NCI-H146 treated with DMSO at 0.1 percent for 48 hours (cell line): ENCODE measurements around the gene RIOK3.
"Not testable (repeated sequence)": the region's sequence is repeated elsewhere in the genome, so short reads cannot be mapped to it uniquely, and the experiment has no call there.

Experiments used
- DNase-seq: peaks from one replicate; lab custom pipeline; 2025; ENCODE audit not compliant: unreplicated experiment; lab: John Stamatoyannopoulos, UW

Gene RIOK3

DNA sequence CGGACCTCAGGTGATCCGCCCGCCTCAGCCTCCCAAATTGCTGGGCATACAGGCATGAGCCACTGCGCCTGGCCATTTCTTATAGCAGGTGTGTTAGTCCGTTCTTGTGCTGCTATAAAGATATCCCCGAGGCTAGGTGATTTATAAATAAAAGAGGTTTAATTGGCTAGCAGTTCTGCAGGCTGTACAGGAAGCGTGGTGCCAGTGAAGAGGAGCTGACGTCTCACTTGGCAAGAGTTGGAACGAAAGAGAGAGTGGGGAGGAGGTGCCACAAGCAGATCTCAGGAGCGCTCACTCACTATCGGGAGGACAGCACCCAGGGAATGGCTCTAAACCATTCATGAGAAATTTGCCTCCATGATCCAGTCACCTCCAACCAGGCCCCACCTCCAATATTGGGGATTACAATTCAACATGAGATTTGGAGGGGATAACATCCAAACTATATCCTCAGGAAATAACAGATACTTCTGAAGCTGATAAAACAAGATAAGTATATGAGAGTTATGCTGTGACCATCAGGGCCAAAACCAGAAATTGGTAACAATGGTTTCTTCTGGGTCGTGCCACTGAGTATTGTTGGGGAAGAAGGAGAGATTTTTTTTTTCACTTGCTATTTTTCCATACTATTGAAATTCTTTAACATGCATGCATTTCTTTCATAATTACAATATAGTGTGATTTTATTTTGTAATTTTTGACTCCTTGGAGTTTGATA is 42.8 kb downstream of the RIOK3 start:
- DNase-seq = peak; percentile 52

DNA sequence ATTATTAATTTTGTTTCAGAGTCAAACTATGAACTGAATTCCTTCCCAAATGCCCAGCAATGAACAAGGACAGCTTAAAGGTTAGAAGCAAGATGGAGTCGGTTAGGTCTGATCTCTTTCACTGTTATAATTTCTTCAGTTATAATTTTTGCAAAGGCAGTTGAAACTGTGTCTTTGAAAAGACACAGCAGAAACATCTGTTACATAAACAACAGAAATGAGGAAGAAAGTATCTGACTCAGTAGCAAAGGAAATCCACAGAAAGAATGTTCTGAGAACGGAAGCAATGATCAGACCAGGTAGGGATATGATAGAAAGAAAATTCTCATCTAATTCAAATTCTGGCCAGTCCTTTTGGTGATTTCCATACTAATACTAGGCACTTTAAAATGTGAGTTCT is 45.0 kb downstream of the RIOK3 start:
- DNase-seq = no peak

GRCh38 chr18:23498877-23499276 is 45.8 kb downstream of the RIOK3 start:
- DNase-seq = peak; percentile 54

DNA sequence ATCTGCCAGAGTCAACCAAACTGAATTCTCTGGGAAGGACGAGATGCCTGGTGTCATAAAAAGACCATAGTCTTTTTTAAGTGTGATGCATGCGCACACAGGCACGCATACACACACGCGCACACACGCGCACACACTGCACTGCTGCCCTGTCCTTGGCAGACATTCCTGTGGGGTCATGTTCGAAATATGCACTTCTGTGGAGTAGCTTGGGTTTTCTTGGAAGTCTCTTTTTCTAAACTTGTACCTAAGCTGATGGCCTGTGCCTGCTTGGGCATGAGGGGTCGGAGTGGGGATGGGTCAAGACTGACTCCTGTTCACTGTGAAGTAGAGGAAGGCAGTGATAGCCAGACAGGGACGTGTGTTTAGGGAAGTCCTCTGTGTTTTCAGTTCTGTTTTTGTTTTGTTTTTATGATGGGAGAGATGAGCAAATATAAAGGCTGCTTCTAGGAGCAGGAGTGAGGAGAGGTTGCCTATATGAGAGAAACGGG is 46.2 kb downstream of the RIOK3 start:
- DNase-seq = no peak

- no peak for DNase-seq
Measured at GRCh38 chr18:23501626-23502025, 48.5 kb downstream of the RIOK3 start.

DNA sequence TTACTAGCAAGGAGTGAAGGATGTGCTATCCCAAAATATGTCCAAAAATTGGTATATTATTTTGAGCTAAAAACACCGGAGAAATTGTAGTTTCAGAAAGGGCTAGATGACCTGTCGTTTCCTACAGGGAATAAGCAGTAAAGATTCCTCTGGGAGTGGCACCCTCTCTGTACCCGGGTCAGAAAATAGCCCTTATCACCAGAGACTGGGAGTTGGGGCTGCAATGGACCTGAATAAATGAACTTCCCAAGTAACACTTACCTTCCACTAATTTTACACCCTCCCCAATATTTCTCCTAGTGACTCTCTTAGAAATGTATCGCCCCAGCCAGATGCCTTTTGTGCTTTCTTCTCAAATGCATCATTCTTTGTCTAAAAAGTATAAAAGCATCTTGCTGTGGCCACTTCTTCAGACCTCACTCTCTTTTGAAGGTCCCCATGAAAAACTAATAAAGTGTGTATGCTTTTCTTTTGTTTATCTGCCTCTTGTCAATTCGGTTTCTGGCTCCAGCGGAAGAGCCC is 49.5 kb downstream of the RIOK3 start:
- DNase-seq = peak; percentile 61

DNA sequence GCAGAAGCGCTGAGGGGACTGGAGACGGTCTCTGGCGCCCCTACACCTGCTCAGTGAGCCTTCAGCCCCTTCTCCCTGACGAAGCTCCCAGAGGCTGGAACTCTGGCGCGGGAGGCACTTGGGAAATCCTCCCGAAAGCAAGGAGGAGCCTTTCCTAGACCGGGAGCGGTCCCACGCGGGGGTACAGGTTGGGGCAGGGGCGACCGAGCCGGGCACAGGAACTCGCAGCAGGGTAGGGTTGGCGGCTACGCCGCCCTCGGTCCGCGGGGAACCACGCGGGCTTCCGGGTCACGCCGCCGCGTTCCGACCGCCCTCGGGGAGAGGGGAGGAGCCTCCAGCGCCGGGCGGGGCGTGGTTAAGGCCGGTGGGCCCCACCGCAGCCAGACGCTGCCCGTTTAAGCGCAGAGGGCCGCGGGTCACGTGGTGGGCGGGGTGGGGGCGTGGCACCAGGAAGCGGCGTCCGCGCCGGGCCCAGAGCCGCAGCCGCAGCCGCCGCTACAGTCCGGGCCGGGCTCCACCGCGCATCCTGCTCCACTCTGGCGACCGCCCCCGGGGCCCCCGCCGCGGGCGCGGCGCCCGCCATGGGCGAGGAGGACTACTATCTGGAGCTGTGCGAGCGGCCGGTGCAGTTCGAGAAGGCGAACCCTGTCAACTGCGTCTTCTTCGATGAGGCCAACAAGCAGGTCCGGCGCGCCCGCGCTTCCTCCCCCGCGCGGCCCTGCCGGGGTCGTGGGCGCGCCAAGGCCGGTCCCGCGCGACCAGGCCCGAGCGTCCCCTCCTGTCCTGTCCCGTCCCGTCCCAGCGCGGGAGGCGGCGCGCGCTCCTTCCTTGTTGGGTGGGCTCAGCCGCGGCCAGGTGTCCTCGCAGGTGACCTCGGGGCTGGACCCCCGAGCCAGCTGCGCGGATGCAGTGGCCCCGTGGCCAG is 50.2 kb downstream of the RIOK3 start, which contains the start of gene RMC1:
RMC1 (plus strand) TSS at position 474 of the 925 bp plus-strand sequence; CDS start at position 582, 108 bp downstream.
- peak; percentile 93 for DNase-seq

DNA sequence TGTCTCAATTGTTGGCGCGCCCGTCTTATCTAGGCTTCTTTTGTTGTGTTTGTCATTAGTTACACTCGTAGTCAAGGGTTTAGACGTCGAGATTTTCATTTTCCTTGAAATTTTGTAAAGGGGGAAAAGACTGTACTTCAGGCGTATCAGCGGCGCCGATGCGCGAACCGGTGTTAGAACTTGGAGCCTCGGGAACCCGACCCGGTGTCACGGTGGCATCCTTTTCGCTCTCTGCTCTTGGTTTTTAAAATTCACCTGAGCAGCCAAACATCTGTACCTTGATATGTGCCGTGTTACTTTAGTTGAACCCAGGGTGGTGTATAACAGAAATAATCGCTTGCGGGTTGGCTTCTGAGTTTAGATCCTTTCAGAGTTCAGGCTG is 50.9 kb downstream of the RIOK3 start:
- DNase-seq = no peak

GRCh38 chr18:23504720-23505119 is 51.6 kb downstream of the RIOK3 start:
- no peak for DNase-seq

- no peak for DNase-seq
Measured at GRCh38 chr18:23506393-23506792, 53.3 kb downstream of the RIOK3 start.

DNA sequence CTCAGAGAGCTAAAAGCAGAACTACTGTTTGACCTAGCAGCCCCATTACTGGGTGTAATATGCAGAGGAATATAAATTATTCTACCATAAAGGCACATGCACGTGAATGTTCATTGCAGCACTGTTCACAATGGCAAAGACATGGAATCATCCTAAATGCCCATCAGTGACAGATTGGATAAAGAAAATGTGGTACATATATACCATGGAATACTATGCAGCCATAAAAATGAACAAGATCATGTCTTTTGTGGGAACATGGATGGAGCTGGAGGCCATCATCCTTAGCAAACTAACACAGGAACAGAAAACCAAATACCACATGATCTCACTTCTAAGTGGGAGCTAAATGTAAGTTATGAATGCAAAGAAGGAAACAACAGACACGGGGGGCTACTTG is 57.8 kb downstream of the RIOK3 start:
- DNase-seq = not testable (repeated sequence)

GRCh38 chr18:23512216-23512615 is 59.1 kb downstream of the RIOK3 start:
- not testable (repeated sequence) for DNase-seq

DNA sequence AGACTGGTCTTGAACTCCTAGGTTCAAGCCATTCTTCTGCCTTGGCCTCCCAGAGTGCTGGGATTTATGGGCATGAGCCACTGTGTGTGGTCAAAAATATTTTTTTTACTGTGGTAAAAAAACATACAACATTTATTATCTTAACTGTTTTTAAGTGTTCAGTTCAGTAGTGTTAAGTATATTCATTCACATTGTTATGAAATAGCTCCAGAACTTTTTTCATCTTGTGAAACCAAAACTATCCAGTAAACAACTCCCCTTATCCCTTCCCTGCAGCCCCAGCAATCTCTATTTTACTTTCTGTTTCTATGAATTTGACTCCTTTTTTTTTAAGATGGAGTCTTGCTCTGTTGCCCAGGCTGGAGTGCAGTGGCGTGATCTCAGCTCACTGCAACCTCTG is 59.6 kb downstream of the RIOK3 start:
- DNase-seq = no peak

- DNase-seq = peak; percentile 84
Measured at GRCh38 chr18:23515911-23516546, 62.9 kb downstream of the RIOK3 start.

DNA sequence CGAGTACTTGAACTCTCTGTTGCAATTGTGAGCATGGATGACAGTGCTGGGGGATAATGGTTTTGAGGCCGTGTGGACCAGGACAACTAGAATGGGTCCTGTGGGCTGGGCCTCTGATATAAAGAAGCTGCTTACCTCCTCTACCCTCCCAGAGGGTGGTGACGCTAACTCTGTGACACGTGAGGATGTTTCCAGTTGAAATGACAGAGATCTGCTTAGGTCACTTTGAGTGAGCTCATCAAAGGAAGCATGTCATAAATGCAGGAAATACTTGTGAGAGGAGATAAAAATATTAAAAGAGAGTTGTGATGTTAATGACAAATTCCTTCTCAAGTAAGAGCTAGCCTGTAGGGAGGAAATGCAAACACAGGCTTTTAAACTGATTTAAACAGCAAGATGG is 66.6 kb downstream of the RIOK3 start:
- no peak for DNase-seq

GRCh38 chr18:23521271-23521670 is 68.2 kb downstream of the RIOK3 start:
- DNase-seq = no peak

DNA sequence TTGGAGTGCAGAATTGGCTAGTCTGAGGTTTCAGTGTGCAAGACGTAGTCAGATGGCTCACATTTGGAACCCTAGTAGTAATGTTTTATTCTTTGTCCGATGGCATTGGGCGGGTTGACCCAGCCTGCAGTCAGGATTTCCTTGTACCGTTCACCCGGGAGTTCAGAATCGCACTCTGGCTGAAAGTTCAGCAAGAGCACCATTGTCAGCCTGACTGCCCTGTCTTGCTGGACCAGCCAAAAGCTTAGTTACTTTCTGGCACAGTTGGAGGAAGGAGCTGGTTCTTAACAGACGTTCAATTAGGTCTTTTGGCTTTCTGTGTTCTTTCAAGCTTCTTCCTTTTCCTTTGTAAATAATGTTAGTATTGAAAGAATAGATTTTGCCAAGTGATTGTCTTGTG is 68.8 kb downstream of the RIOK3 start:
- DNase-seq = no peak

DNA sequence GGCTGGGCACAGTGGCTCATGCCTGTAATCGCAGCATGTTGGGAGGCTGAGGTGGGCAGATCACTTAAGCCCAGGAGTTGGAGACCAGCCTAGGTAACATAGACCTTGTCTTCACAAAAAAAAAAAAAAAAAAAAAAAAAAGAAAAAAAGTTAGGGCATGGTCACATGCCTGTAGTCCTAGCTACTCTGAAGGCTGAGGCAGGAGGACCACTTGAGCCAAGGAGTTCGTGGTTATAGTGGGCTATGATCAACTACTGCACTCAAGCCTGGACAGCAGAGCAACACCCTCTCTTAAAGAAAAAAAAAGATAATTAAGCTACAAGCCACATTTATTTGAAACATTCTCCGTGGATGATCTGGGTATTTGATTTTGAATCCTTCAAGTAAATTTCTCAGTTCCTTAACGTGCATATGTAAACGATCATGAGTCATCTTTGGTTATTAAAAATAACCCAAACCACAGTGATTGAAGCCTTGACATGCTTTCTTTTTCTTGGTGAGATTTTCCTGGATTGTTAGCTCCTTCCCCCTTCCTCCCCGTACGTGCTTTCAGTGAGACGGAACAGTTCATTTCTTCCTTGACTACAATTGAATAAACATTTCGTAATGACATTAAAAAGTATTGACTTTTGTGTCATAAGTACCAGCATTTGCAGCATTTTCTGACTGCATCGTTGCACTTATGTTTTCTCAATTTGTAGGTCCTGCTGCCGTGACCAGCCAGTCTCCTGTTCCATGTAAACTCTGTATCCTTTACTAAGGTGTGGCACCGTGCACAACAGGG is 70.5 kb downstream of the RIOK3 start:
- no peak for DNase-seq

GRCh38 chr18:23524213-23524707 is 71.2 kb downstream of the RIOK3 start:
- no peak for DNase-seq

GRCh38 chr18:23526501-23527063 is 73.5 kb downstream of the RIOK3 start:
- no peak for DNase-seq
